Umbilical cord (tissue), 2 donors: Measurements from ENCODE around the gene PUS7. TPM values are rescaled to one million over a fixed set of nuclear protein-coding genes. Genes with fewer than 3 reads are reported as not detected.
"Not testable (repeated sequence)": the region's sequence is repeated elsewhere in the genome, so short reads cannot be mapped to it uniquely, and the experiment has no call there.

Experiments used
- DNase-seq: peaks from one replicate; pipeline ENCODE4 v3.0.0-alpha.2; 2015; ENCODE audit warnings: low spot score
- total RNA-seq: library from RNA; depleted of rRNA; stranded (reverse); fragments of >200 nt; gene quantifications from one replicate; pipeline ENCODE4 v1.2.3, GENCODE V29; 2014; ENCODE audit warnings: low replicate concordance; ENCODE audit not compliant: insufficient read depth

PUS7 gene
- total RNA-seq, 1 donor from 2014 or later = 19.5 TPM

DNA sequence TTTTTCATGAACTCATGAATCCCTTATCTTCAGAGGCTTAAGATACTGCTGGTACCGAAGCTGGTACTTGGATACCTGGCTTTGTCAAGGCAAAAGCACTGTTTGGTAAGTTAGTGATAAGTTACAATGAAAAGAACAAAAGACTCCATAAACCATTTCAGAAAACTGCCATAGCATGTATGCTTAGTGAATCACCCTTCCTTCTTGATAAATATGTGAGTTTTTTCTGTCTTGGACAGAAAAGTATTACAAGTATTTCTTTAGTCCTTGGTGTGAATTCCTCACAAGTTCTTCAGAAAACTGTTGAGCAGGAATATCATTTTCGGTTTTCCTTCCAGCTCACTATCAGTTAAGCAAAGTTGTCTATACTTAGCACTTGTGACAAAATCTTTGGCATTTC, 25.6 kb downstream of the PUS7 start:
- DNase-seq = peak; percentile 35

GRCh38 chr7:105493923-105494315, 28.2 kb downstream of the PUS7 start:
- peak; percentile 7 for DNase-seq

DNA sequence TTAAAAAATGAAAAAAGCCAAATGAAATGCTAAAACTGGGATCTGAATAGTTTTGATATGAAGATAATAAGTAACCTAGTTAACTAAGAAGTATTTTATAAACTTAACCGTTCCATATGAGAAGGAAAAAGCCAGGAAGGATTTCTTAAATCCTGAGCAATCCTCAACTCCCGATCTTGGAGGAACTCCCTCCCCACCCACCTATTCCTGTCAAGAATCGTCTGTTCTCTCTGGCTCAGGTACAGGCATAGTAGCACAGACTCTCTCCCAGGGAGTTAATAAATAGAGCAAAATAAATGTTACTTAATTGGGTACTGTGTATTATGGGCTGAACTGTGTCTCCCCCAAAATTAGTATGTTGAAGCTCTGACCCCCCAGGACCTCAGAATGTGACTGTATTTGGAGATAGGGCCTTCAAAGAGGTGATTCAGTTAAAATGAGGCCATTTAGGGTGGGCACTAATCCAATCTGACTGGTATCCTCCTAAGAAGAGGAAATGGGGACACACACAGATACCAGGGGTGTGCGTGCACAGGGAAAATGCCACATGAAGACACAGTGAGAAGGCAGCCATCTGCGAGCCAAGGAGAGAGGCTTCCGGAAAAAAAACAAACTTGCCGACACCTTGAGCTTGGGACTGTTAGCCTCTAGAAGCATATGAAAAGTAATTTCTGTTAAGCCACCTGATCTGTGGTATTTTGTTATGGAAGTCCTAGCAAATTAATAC, 28.7 kb downstream of the PUS7 start:
- no peak for DNase-seq

DNA sequence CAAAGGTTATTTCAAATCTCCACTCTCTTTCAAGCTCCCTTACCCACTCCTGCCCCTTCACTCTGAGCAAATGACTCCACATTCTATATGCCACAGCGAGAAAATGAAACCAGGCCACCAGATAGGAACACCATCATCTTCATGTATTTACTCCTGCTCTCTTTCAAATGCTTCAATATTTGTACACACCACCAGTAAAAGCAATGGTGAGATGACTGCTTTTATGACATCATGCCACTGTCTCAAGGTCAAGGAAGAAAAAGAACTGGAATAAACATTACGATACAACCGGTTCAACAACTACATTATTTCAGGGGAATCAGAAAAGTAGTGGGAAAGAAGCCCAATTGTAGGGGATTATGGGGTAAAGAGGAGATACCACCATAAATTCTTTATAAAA, 32.7 kb downstream of the PUS7 start:
- no peak for DNase-seq

DNA sequence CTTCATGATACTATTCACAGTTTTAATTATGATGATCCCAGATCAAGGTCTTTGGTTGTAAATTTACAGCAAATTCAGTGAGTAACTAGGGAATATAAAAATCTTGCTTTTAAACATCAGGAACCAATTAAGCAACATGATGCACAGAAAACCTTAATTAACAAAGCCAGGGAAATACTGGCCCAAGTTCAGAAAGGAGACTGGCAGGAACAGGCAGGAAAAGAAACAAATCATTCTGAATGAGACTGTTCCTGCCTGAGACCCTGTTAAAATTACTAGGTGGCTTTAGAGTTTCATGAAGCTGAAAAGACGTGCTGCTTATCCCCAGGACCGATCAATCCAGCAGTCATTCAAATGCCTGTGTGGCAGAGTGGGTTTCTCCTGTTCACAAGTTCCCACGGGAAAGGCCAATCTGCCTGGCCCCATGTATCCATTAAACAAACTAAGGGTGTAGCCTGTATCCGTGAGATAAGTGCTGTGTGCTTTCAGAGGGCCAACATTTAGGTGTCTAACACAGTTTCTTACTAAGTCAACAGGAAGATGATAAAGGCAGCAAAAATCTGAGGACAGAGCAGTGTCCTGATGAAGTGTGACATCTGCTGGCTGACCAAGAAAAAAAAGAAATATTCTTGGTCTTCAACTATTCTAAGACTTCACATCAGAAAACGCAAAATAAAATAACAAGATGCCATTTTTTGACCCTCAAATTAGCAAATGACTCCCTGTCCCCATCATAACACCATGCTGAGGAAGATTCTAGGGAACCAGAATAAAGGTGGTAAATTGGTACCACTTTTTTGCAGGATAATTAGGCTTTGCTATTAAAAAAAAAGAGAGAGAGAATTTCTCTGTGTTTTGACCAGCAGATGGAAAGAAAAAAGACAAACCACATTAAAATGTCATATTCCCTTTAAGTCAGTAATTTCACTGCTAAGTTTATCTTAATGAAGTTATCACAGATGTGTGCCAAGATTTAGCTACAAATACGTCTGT, 34.2 kb downstream of the PUS7 start:
- DNase-seq = peak; percentile 57

DNA sequence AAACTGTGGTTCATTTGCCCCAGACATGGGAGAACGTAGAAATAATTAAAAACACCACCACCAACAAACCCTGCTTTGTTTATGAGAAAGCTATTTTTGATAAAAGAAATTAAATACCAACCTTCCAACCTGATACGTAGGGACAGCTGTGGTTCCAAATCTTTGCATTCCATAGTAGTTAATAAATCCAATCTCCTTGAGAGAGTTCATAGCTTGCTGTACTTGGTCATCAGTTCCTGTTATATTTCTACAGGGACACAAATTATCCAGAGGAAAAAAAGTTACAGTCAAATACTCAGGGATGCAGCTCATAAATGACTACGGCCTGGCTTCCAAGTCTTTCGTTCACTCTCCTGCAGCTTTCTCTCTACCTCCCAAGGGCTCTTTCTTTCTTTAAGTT, 41.1 kb downstream of the PUS7 start:
- DNase-seq = no peak

DNA sequence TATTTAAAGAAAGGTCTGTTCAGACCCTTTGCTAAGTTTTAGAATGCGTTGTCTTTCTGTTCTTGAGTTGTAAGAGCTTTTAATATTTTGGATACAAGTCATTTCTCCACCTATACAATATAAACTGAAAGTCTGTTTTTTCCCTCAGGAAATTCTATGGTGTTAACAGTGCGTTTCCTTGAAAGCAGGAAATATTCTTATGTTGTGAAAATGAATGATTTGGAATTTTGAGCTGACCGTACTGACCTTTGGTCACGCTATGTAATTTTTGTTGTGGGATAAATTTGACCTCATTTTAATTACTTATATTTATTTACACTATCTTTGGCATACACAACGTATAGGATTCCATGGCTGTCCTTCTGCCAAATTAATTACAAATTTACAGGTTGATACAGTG, 43.5 kb downstream of the PUS7 start:
- no peak for DNase-seq

- no peak for DNase-seq
Observed at GRCh38 chr7:105477908-105478307, 44.2 kb downstream of the PUS7 start.

DNA sequence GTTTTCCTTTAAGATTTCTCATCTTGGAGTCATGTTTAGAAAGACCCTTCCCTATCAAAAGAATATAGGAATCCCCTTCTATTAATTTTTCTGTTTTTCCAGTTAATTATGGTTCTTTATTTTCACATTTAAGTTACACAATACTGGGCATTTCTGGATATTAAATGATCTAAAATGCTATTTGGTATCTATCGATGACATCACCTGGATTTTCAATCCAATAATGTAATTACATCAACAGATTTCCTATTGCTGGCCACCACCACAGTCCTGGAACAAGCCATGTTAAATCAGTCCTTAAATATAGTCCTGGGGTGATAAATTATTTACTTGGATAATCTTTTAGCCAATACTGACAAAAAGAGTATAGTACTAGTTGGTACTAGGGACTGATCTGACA, 48.0 kb downstream of the PUS7 start:
- no peak for DNase-seq

DNA sequence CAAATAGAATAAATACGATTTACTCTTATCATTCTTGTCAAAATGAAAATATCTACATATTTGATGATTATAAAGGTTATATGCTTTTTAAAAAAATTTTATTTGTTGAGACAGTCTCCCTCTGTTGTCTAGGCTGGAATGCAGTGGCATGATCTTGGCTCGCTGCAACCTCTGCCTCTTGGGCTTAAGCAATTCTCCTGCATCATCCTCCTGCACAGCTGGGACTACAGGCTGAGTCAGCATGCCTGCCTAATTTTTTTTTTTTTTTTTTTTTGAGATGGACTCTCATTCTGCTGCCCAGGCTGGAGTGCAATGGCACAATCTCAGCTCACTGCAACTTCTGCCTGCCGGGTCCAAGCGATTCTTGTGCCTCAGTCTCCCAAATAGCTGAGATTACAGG, 48.9 kb downstream of the PUS7 start:
- DNase-seq = peak; percentile 74

GRCh38 chr7:105470846-105471245, 51.2 kb downstream of the PUS7 start:
- DNase-seq = no peak

DNA sequence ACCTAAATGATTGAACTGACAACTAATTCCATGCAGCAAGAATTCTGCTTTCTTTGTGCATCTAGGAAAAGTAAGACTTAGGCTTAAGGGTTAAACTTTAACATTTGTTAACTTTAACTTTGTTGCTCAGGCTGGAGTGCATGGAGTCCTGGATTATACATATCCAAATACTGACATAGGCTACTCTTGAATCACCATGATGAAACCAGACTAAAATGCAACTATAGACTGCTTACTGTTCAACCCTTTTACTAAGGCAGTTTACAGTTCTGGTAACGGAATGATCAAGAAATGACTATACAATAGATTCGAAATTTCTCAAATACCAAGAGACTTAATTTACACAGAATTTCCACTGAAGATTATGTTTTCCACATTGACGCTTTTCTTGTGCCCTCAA, 52.0 kb downstream of the PUS7 start:
- no peak for DNase-seq

- no peak for DNase-seq
Observed at GRCh38 chr7:105462765-105463420, 59.2 kb downstream of the PUS7 start.

DNA sequence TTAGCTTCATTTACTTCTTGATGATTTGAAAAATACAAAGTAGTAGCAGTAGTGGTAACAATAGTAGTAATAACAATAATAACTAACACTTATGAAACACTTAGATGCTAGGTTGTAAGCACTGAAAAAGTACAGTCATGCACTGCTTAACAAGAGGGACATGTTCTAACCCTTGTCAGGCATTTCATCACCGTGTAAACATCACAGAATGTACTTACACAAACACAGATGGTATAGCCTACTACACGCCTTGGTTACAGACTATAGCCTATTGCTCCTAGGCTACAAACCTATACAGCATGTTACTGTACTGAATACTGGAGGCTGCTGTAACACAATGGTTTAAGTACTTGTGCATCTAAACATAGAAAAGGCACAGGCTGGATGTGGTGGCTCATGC, 60.6 kb downstream of the PUS7 start:
- DNase-seq = no peak

DNA sequence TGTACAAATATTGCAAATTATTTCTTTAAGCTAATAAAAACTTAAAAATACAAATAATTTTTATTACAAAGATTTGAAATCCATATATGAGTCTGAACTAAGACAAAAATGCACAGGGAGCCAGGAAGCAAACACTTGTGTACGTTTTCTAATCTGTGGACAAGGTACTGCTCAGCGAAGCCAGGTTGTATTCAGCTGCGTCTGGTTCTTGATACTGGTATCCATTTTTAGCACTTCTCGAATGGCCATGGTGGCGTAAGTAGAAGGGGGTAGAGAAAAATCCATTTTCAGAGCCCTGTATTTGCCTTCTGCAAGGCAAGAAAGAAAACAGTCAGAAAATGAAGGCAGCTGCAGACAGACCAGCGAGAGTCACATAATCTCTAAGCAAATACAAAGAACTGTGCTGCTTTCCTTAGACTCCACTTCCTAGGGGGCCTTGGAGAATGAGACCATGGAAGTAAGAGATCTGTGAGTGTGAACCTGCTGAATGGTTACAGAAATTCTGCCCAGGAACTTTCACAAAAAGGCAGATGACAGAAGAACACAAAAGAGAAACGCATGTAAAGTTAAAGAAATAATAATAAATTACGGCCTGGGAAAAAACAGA, 64.3 kb downstream of the PUS7 start:
- no peak for DNase-seq

DNA sequence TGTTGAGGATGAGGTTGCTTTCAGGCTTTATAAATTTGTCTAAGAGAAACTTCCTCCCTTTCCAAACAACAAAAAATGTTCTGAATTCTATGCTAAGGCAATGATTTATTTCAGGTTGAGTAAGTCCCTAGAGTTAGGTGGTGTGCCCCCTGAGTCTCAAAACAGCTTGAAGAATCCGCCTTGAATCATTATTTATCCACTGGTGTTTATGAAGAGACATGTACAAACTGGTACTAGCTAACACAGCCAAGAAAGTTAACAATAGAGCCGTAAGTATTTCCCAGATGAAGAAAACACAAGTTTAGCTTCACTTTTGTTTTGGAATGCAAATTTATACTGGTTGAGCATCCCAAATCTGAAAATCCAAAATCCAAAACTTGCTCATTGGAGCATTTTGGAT, 67.2 kb downstream of the PUS7 start:
- DNase-seq = peak; percentile 11

DNA sequence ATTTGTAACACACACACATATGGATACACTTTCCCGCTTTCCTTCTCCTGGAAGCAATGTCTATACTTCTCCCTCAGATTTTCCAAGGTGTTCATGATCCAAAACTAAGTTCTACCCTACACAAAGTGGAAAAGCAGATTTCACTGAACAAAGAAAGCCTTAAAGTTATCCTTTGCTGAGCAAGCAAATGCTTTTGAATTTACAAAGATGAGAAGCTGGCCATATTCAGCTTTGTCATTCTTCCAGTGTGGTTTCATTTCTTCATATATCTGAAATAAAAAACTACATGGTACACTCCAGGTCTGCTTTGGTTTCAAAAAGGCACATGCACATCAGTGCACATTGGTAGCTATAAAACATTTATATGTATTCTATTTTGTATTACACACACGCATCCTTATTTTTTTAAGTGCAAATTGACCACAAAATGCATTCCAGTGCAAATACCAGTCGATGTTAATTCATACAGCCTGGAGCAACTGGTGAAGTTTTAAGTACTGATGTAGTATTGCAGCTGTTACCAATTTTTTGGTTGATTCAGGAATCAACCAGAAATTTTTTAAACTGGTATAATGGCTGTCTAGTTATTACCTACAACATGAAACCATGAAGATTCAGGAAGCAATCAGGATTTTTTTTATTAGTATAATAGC, 67.8 kb downstream of the PUS7 start:
- peak; percentile 15 for DNase-seq

DNA sequence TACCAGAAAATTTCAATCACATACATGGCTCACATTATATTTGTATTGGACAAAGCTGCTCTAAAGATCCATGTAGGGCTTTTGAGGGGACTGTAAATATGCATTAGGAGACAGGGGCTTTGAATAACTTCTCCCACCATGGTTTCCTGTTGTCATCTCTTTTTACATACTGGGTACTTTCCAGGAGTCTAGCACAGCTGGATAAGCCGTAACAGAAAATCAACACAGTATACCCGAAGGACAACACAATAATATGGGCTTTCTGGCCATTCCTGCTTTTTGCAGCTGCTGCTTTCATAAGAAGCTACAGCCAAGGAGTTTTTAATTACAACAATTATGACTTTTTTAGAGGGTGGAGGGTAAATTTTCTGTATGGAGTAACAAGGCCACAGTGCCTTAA, 70.0 kb downstream of the PUS7 start:
- DNase-seq = no peak

DNA sequence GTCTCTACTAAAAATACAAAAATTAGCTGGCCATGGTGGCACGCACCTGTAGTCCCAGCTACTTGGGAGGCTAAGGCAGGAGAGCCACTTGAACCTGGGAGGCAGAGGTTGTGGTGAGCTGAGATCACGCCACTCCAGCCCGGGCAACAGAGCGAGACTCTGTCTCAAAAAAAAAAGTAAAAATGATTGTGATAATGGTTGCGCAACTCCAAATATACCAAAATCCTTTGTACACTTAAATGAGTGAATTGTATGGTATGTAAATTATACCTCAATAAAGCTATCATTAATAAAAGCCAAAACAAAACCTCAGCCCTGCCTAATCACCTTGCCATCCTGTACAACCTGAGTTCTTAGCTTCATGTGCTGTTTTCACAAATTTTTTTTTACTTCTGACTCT, 71.2 kb downstream of the PUS7 start:
- not testable (repeated sequence) for DNase-seq

DNA sequence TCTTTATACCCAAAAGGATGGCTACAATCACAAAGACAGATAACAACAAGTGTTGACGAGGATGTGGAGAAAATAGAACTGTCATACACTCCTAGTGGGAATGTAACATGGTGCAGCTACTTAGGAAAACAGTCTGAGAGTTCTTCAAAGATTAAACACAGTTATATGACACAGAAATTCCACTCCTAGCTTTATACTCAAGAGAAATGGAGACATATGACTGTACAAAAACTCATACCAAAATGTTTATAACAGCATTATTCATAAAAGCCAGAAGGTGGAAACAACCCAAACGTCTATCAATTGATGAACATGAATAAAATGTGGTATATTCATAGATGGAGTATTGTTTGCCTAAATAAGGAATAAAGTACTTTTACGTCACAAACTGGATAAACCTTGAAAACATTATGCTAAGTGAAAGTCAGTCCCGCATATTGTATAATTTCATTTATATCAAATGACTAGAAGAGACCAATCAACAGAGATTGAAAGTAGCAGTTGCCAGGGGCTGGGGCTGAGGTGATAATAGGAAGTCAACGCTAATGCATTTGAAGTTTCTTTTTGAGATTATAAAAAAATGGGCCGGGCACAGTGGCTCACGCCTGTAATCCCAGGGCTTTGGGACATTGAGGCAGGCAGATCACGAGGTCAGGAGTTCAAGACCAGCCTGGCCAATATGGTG, 71.8 kb downstream of the PUS7 start:
- DNase-seq = no peak

- DNase-seq = no peak
Observed at GRCh38 chr7:105448181-105448580, 73.9 kb downstream of the PUS7 start.
